ENCODE measurements around the gene FRS2. TPM values are rescaled to one million over a fixed set of nuclear protein-coding genes. Genes with fewer than 3 reads are reported as not detected.

FRS2 gene
- total RNA-seq, 1 donor from 2014 or later = 66.4 TPM

- peak; percentile 11 for DNase-seq
These were observed 57.5 kb downstream of the FRS2 start for GRCh38 chr12:69527506-69528272.

DNA sequence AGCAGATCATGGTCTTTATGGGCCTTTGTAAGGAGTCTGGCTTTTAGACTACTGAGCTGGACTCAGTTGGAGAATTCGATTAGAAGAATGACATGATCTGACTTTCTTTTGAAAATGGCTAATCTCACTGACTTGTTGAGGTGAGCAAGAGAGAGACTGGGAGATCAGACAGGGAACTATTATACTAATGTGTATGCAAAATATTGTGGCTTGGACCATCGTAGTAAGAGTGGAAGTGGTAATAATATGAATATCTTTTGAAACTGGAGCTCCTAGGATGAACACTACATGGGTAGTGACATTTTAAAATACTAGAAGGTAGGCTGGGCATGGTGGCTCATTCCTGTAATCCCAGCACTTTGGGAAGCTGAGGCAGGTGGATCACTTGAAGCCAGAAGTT lies 58.8 kb downstream of the FRS2 start:
- DNase-seq = no peak

GRCh38 chr12:69533844-69534243 lies 63.7 kb downstream of the FRS2 start:
- DNase-seq = no peak

DNA sequence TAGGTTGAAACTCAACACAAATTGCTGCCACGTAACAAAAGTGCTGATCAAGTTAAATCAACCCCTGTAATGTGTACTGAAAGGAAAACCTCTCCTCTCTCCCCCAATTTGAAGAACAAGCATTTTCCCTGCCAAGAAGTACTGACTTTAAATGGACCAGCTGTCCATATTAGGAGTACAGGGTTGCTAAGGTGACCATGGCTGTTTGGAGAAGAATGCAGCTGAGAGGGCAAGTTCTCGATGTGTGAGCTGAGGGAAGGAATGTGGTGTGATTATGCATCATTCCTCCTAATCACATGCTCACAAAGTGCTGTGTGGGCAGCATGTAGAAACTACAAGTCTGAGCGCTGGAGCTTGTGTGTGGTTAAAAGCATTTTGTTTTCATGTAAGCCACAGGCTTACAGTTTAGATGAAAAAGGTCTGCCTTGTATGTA lies 64.2 kb downstream of the FRS2 start:
- DNase-seq = peak; percentile 90

GRCh38 chr12:69540987-69541386 lies 70.8 kb downstream of the FRS2 start:
- no peak for DNase-seq

DNA sequence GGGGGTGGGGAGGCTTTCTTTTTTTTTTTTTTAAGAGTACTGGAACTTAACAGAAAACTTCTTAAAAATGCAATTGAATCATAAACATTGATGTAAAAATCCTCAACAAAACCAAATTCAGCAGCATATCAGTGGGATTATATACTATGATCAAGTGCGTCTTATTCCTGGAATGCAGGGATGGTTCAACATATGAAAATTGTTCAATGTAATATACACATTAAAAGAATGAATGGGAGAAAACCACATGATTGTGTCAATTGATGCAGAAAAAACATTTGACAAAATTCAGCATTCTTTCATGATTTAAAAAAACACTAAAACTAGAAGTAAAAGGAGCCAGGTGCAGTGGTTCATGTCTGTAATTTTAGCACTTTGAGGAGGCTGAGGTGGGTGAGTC lies 73.9 kb downstream of the FRS2 start:
- DNase-seq = no peak

GRCh38 chr12:69545081-69545480 lies 74.9 kb downstream of the FRS2 start:
- no peak for DNase-seq

DNA sequence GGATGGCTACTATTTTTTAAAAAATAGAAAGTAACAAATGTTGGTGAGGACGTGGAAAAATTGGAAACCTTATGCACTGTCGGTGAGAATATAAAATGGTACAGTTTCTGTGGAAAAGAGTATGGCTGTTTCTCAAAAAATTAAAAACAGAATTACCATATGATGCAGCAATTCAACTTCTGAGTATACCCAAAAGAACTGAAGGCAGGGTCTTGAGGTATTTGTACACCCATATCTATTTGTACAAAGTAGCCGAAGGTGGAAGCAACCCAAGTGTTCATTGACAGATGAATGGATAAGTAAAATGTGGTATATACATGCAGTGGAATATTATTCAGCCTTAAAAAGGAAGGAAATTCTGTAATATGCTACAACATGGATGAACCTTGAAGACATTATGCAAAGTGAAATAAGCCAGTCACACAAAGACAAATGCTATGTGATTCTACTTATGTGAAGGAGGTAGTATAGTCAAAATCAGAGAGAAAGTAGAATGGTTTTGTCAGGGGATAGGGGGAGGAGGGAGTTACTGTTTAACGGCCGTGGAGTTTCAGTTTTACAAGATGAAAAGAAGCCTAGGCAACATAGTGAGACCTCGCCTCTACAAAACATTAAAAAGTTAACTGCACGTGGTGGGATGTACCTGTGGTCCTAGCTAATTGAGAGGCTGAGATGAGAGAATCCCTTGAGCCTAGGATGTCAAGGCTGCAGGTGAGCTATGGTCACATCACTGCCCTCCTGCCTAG lies 76.7 kb downstream of the FRS2 start:
- no peak for DNase-seq

GRCh38 chr12:69548687-69549086 lies 78.5 kb downstream of the FRS2 start:
- DNase-seq = no peak

DNA sequence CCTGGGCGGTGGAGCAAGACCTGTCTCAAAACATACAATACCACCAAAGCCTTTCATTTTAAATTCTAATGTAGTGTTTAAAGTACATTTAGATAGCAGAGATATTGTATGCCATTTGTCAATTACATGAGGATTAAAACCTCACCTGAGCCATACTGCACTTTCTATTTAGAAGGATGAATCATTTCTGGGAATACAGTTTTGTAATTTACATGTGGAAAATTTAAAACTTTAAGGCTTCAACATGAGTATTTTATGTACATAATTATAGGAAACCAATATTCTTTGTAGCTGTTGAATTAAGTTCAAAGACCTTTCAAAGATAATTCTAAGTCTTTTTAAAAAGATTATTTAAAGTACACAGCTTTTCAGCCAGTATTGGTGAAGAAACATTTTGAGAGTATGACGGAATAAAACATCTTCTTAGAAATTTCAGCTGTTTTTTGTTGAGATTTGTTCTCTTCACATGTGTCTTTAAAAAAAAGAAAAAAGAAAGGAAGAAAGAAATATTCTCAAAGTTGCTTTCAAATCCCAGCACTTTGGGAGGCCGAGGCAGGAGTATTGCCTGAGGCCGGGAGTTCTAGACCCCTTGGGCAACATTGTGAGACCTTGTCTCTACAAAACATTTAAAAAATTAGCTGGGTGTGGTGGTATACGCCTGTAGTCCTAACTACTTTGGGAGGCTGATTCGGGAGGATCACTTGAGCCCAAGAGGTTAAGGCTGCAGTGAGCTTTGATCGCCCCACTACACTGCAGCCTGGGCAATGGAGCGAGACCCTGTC lies 80.6 kb downstream of the FRS2 start:
- DNase-seq = no peak

DNA sequence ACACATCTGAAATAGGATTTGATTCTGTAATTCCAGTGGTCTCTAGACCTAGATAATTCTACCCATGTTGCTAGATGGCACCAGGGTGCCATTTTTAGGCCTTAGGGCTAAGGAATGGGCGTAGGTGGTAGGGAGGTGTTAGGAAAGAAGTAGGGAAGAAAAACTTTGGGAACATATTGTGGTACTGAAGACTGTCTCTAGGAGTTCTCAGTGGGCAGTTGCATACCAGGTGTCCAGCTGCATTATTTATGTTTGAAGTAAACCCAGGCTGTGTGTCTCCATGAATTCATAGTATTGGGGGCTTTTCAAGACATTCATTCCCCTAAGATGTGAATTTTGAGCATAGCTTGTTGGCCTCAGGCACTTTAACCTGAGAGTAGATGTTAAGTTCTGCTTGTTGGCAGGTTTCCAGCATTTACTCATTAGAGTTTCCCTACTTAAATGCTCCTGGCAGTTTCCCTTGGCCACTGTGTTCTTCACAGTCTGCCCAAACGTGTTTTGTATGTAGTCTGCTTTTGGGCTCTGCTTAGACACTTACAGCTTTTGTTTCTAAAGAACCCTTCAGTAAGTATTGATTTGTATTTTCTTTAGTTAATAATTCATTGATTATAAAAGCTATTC lies 83.5 kb downstream of the FRS2 start:
- peak; percentile 44 for DNase-seq

GRCh38 chr12:69555461-69555860 lies 85.3 kb downstream of the FRS2 start:
- DNase-seq = no peak

DNA sequence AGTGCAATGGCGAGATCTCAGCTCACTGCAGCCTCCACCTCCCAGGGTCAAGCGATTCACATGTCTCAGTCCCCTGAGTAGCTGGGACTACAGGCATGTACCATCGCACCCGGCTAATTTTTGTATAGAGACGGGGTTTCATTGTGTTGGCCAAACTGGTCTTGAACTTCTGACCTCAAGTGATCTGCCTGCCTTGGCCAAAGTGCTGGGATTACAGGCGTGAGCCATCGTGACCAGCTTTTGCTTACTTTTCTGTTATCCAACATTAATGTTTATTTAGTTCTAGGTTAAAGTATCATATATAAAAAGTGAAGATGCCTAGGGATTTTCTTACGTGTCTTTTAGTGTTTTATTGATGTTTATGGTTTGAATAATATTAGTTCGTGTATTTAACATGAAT lies 86.2 kb downstream of the FRS2 start:
- DNase-seq = no peak

DNA sequence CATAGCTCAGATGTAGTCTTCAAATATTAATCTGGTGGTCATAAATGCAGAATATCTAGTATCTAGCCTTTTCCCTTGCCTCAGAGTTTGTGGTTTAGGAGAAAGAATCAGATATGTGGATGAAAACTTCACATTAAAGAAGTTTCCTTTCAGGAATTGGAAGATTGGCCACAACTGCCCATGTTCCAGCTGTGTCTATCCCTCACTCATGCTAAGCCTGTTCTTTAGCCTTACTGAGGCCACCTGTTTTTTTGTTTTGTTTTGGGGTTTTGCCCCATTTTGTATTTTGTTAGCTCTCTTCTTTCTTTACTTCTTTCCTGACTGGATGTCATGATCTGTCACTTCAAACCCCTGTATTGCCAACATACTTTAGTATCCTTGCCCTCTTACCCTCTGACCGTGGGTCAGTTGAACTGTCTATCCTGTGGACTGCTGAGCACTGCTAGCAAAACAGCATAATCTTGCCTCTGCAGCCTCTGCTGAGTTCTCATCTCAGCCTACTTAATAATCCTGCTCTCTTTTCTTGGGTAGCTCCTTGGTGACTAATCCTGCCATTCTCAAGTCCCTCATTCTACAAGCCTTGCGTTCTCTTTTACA lies 93.1 kb downstream of the FRS2 start:
- DNase-seq = no peak

DNA sequence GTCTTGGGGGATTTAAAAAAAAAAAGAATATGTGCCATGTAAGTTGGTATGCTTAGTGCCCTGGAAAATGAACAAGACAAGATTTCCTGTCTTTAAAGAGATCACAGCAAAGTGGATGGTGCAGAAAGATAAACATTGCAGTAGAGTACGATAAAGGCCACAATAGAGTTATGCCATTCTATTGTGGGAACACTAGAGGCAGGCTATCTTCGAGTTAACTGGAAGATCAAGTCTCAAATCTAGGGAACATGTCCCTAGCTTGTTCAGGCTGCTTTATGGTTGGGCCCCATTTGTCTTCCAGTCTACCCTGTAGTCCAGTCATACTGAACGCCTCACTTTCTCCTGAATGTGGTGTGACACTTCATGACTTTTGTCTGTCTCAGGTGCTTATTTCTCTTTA lies 96.4 kb downstream of the FRS2 start:
- no peak for DNase-seq

- no peak for DNase-seq
These were observed 99.0 kb downstream of the FRS2 start for GRCh38 chr12:69569236-69569635.

DNA sequence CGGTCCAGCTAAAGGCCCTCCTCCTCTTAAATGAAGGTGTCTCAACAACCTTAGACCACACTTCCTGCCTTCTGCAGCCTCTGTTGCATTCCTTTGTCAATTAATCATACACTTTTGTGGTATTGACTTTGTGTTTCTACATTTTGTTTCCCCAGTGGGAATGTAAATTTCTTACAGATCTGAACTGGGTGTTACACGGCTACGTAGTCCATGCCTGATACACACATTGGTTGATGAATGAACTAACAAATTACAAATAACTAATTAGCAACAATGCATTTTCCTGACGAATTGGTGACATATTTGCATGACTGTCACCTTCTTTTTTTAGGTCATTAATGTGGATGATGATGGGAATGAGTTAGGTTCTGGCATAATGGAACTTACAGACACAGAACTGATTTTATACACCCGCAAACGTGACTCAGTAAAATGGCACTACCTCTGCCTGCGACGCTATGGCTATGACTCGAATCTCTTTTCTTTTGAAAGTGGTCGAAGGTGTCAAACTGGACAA lies 99.9 kb downstream of the FRS2 start:
- no peak for DNase-seq

DNA sequence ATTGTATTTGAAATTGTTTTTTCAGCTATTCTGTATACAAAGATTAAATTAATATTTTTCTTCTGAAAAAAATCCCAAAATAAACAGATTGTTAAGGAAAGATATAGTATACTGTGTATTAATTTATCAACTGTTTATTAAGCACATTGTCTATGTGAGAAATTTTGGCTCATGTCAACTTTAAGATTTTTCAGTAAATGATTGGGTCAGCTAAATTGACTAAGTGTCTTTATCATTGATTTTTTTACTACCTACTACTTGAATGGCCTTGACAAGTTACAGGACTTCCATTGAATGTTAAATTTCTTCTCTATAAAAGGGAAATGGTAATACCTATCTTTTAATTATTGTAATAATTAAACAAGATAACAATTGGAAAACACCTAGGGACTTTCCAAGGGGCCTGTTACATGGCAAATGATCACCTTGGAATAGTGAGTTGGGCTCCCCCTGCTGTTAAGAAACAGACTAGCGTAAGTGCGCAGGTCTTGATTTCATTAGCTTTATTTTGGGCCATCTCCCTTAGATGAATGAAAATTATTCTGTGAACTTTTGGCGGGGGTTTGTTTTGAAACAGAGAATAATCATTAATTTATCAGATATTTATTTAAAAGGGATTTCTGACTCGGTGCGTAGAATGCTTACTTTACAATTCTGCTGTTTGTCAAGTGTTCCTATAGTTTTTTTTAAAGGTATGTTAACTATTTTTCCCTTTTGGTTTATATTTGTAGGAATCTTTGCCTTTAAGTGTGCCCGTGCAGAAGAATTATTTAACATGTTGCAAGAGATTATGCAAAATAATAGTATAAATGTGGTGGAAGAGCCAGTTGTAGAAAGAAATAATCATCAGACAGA lies 100.6 kb downstream of the FRS2 start:
- peak; percentile 82 for DNase-seq

- DNase-seq = no peak
These were observed 105.2 kb downstream of the FRS2 start for GRCh38 chr12:69575346-69575745.

DNA sequence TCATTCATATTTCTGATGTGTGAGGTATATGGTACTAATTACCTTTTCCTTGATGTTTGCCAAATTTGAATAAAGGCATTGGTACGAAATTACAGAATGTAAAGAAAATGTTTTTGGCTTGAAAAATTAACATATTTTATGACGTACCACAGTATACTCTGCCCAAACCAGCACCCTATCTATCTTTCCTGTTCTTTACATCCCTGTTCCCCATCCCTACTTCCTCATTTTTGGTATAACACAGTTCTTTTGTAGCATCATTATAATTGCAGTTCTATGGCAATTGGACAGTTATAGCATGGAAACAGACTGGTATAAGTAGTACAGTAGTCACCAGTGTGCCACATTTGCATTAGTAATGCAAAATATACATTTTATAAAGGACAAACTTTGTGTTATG lies 108.1 kb downstream of the FRS2 start:
- no peak for DNase-seq

DNA sequence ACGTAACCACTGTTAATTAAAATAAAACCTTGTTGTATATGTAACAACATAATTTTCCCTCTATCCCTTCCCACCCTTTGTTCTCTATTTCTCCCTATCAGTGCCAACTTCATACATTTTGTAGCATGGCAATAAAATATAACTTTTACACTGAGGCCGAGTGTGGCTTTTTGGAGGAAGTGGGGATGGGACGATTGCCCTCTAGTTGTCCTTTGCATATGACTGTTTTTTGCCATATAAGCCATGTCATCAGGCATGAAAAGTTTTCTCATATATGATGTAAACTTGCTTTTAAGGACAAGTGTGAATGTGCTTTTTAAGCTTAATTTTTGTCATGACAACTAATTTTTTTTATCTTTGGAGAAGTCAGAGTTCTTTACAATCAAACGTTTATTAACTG lies 108.8 kb downstream of the FRS2 start:
- no peak for DNase-seq
